Breast epithelium (tissue), 4 donors: ENCODE measurements around the gene PSMD4. TPM values are rescaled to one million over a fixed set of nuclear protein-coding genes. Genes with fewer than 3 reads are reported as not detected.

Source experiments
- DNase-seq, 2 donors: peaks; one replicate each; pipeline ENCODE4 v3.0.0-alpha.2; 2019; ENCODE audit warnings: low spot score in 2 of 2
- H3K27ac ChIP-seq, 2 donors: fragments of 200-600 bp; sonication (generic) in 1 of 2; one replicate each; pipeline ENCODE4 v1.5.1; 2016 to 2019; ENCODE audit warnings: mild to moderate bottlenecking in 1 of 2
- H3K27me3 ChIP-seq, 2 donors: fragments of 200-600 bp; sonication (generic) in 1 of 2; one replicate each; pipeline versions ENCODE4 v1.5.1 to v1.6.0; 2017 to 2019; ENCODE audit warnings: control low read depth in 1 of 2, mild to moderate bottlenecking in 1 of 2
- H3K36me3 ChIP-seq: fragments of 200-600 bp; one replicate; pipeline ENCODE4 v1.5.1; 2019
- H3K4me1 ChIP-seq, 2 donors: fragments of 200-600 bp; sonication (generic); one replicate each; pipeline ENCODE4 v1.5.1; 2016 to 2019; ENCODE audit warnings: control low read depth in 1 of 2
- H3K4me3 ChIP-seq, 3 donors: fragments of 200-600 bp; sonication (generic); 1 replicate in 2 of 3; 2 replicates in 1 of 3; pipeline ENCODE4 v1.5.1; 2016 to 2019; ENCODE audit warnings: mild to moderate bottlenecking in 3 of 3, moderate library complexity in 2 of 3
- H3K9me3 ChIP-seq, 2 donors: fragments of 200-600 bp; sonication (generic) in 1 of 2; one replicate each; pipeline ENCODE4 v1.5.1; 2016 to 2019; ENCODE audit warnings: control low read depth in 1 of 2
- POLR2A ChIP-seq: fragments of 450-650 bp; IDR thresholded peaks from one replicate; pipeline ENCODE4 v1.6.1; 2016; ENCODE audit warnings: antibody characterized with exemption, mild to moderate bottlenecking, moderate library complexity
- POLR2AphosphoS5 ChIP-seq, 3 donors: sonication (generic); formaldehyde crosslinking; IDR thresholded peaks; one replicate each; pipeline ENCODE4 v1.6.1; 2017; ENCODE audit warnings: antibody characterized with exemption in 3 of 3
- intact Hi-C: fragments of 100-400 bp; cut with DNase I; formaldehyde crosslinking; loops from one replicate; pipeline ENCODE4 v1.15.1; 2023; ENCODE audit warnings: low total_unique reads
- total RNA-seq, 3 donors: library from RNA; depleted of rRNA; stranded (reverse); fragments of >200 nt; gene quantifications; one replicate each; pipeline ENCODE4 v1.1.0, GENCODE V29; 2016
- TF ChIP-seq, protein P1 (sequence below), 3 donors: fragments of 450-650 bp; IDR thresholded peaks; one replicate each; pipeline ENCODE4 v1.5.1; 2016 to 2017; ENCODE audit warnings: antibody characterized with exemption in 3 of 3, mild to moderate bottlenecking in 3 of 3, moderate library complexity in 3 of 3

The PSMD4 gene
- total RNA-seq, 3 donors from 2014 or later: 108 to 188 (median 140) TPM

- intact Hi-C loops: no loop called here
- H3K9me3 ChIP-seq: no peaks in the 10 kb centered on the region
- no peaks in the 10 kb centered on the region for H3K27me3 ChIP-seq
- peaks cover 8% of the 10 kb centered on the region for H3K36me3 ChIP-seq
- TF ChIP-seq POLR2AphosphoS5 (IDR thresholded peaks at IDR 0.05) (peak; percentile 66 to 90 (median 86)), POLR2A (no peak)
- TF ChIP-seq, protein P1, sequence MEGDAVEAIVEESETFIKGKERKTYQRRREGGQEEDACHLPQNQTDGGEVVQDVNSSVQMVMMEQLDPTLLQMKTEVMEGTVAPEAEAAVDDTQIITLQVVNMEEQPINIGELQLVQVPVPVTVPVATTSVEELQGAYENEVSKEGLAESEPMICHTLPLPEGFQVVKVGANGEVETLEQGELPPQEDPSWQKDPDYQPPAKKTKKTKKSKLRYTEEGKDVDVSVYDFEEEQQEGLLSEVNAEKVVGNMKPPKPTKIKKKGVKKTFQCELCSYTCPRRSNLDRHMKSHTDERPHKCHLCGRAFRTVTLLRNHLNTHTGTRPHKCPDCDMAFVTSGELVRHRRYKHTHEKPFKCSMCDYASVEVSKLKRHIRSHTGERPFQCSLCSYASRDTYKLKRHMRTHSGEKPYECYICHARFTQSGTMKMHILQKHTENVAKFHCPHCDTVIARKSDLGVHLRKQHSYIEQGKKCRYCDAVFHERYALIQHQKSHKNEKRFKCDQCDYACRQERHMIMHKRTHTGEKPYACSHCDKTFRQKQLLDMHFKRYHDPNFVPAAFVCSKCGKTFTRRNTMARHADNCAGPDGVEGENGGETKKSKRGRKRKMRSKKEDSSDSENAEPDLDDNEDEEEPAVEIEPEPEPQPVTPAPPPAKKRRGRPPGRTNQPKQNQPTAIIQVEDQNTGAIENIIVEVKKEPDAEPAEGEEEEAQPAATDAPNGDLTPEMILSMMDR (IDR thresholded peaks at IDR 0.05): no peak
- H3K4me3 ChIP-seq: no peak overlapping the region
- peaks cover 8 to 16% of the 10 kb centered on the region in 2 donors for H3K4me1 ChIP-seq
- peak in 1 of 2 donors; percentile 76 for DNase-seq
- H3K27ac ChIP-seq: peak overlapping the region; percentile 80 to 86
Measured at GRCh38 chr1:151311589-151312331, 57.2 kb downstream of the PSMD4 start.

GRCh38 chr1:151312411-151312810 lies 57.9 kb downstream of the PSMD4 start:
- DNase-seq: no peak
- TF ChIP-seq, protein P1 (IDR thresholded peaks at IDR 0.05): no peak
- TF ChIP-seq POLR2AphosphoS5 (IDR thresholded peaks at IDR 0.05) (no peak), POLR2A (no peak)
- H3K4me3 ChIP-seq: no peak overlapping the region
- H3K27ac ChIP-seq: peak overlapping the region; percentile 80 to 86
- peaks cover 3% of the 10 kb centered on the region for H3K36me3 ChIP-seq
- intact Hi-C loops: no loop called here
- peaks cover 8 to 16% of the 10 kb centered on the region in 2 donors for H3K4me1 ChIP-seq
- no peaks in the 10 kb centered on the region for H3K9me3 ChIP-seq
- H3K27me3 ChIP-seq: no peaks in the 10 kb centered on the region

- Histone ChIP-seq H3K4me3 (no peak overlapping the region), H3K27ac (peak overlapping the region; percentile 80 to 86), H3K36me3 (no peaks in the 10 kb centered on the region), H3K27me3 (no peaks in the 10 kb centered on the region), H3K4me1 (peaks cover 8 to 16% of the 10 kb centered on the region in 2 donors), H3K9me3 (no peaks in the 10 kb centered on the region)
- intact Hi-C loops: no loop called here
- TF ChIP-seq POLR2AphosphoS5 (IDR thresholded peaks at IDR 0.05): no peak
- TF ChIP-seq, protein P1 (IDR thresholded peaks at IDR 0.05): no peak
- TF ChIP-seq POLR2A: no peak
- DNase-seq: no peak
Measured at GRCh38 chr1:151312826-151313225, 58.3 kb downstream of the PSMD4 start.

DNA sequence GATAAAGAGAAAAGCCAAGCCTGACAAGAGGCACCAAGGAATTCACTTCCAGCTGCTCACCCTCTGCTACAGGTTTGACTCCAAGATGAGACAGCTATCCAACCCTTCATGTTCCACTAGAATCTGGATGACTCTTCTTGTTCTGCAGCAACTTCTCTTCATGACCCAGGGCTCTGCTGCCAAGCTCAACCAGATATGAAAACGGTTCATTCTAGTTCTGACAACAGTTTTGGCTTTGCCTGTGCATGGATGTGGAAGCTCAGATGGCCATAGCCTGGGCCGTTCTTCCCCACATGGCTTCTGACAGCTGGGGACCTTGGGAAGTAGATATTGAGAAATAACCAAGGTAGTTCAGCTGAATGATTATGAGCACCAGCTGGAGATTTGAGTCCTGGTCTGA lies 59.0 kb downstream of the PSMD4 start:
- no peak overlapping the region for H3K4me3 ChIP-seq
- no peaks in the 10 kb centered on the region for H3K27me3 ChIP-seq
- no peaks in the 10 kb centered on the region for H3K36me3 ChIP-seq
- H3K4me1 ChIP-seq: peaks cover 8 to 16% of the 10 kb centered on the region in 2 donors
- H3K9me3 ChIP-seq: no peaks in the 10 kb centered on the region
- TF ChIP-seq, protein P1 (IDR thresholded peaks at IDR 0.05): no peak
- TF ChIP-seq POLR2AphosphoS5 (IDR thresholded peaks at IDR 0.05) (no peak), POLR2A (no peak)
- no peak for DNase-seq
- intact Hi-C loops: no loop called here
- H3K27ac ChIP-seq: peak overlapping the region; percentile 80 to 86

- no peaks in the 10 kb centered on the region for H3K36me3 ChIP-seq
Measured at GRCh38 chr1:151314137-151314875, 59.8 kb downstream of the PSMD4 start.

More at GRCh38 chr1:151314137-151314875, 59.8 kb downstream of the PSMD4 start:
- no peak for TF ChIP-seq POLR2A
- peak in 2 of 3 donors; percentile 41 to 67 for TF ChIP-seq POLR2AphosphoS5 (IDR thresholded peaks at IDR 0.05)
- Histone ChIP-seq H3K9me3 (no peaks in the 10 kb centered on the region), H3K27ac (peak overlapping the region; percentile 80 to 86), H3K27me3 (no peaks in the 10 kb centered on the region), H3K4me3 (no peak overlapping the region), H3K4me1 (peaks cover 8 to 16% of the 10 kb centered on the region in 2 donors)
- DNase-seq: peak; percentile 60 to 64
- intact Hi-C loops: no loop called here
